Measurements from ENCODE around the gene OR4A5. TPM values are rescaled to one million over a fixed set of nuclear protein-coding genes. Genes with fewer than 3 reads are reported as not detected.
"Not testable (repeated sequence)": the region's sequence is repeated elsewhere in the genome, so short reads cannot be mapped to it uniquely, and the experiment has no call there.

Gene OR4A5, protein sequence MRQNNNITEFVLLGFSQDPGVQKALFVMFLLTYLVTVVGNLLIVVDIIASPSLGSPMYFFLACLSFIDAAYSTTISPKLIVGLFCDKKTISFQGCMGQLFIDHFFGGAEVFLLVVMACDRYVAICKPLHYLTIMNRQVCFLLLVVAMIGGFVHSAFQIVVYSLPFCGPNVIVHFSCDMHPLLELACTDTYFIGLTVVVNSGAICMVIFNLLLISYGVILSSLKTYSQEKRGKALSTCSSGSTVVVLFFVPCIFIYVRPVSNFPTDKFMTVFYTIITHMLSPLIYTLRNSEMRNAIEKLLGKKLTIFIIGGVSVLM
- total RNA-seq (not detected), polyA plus RNA-seq (ENCODE audit: insufficient read depth, low read depth, low replicate concordance) (not detected)
- long read RNA-seq, donor 1 = 0 reads
- long read RNA-seq, donor 2 = 0 reads

DNA sequence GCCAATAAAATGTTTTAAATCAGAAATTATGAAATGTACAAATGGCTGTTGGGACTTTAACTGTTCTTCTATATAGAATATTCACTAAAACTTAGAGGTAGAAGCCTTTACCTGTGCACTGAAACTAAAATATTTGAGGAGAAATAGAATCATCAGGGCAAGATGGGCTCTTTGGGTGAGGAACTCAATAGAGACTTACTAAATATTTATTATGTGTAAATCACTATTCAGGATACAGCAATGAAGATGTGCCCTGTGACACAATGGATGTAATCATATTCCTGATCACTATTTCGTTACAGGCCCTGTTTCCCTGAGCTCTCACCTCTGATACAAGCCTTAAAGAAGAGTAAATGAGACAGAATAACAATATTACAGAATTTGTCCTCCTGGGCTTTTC lies at the start of gene OR4A5:
TSS of gene OR4A5 (plus strand) at position 301 of the 400 bp plus-strand sequence. CDS start at position 354, 53 bp downstream.
- H3K4me1 ChIP-seq; H3K9me3 ChIP-seq; H3K36me3 ChIP-seq (ENCODE audit: low read depth, missing control alignments); intact Hi-C loops (cut with DNase I; ENCODE audit: low total_unique reads); H3K27me3 ChIP-seq; H3K27ac ChIP-seq; H3K4me3 ChIP-seq; DNase-seq: not testable (repeated sequence)
- WGBS, 2 donors = 0% methylated on average over 1 of the region's 1 CpG

- 47 to 51% methylated on average over 5 of the region's 5 CpGs for WGBS, 2 donors
- H3K27ac ChIP-seq; H3K36me3 ChIP-seq (ENCODE audit: low read depth, missing control alignments); H3K27me3 ChIP-seq; DNase-seq; H3K4me1 ChIP-seq; H3K4me3 ChIP-seq; H3K9me3 ChIP-seq; intact Hi-C loops (cut with DNase I; ENCODE audit: low total_unique reads): not testable (repeated sequence)
These were observed 13.5 kb downstream of the OR4A5 start for GRCh38 chr11:54720094-54720493.

Other genes with a start within 250 kb of the OR4A5 start
- gene OR4C46, start 102.8 kb upstream of the OR4A5 start, total RNA-seq = not detected
- gene OR4C46, start 102.8 kb upstream of the OR4A5 start, polyA plus RNA-seq (ENCODE audit: insufficient read depth, low read depth, low replicate concordance) = not detected